HG02623 (cell line): ENCODE measurements around the gene ATP8A2.

ENCODE experiments used
- ATAC-seq: cut with Tn5 transposase; IDR thresholded peaks from one replicate; pipeline ENCODE4 v1.9.1; 2021; ENCODE audit warnings: moderate library complexity; ENCODE audit not compliant: unreplicated experiment

Gene ATP8A2

DNA sequence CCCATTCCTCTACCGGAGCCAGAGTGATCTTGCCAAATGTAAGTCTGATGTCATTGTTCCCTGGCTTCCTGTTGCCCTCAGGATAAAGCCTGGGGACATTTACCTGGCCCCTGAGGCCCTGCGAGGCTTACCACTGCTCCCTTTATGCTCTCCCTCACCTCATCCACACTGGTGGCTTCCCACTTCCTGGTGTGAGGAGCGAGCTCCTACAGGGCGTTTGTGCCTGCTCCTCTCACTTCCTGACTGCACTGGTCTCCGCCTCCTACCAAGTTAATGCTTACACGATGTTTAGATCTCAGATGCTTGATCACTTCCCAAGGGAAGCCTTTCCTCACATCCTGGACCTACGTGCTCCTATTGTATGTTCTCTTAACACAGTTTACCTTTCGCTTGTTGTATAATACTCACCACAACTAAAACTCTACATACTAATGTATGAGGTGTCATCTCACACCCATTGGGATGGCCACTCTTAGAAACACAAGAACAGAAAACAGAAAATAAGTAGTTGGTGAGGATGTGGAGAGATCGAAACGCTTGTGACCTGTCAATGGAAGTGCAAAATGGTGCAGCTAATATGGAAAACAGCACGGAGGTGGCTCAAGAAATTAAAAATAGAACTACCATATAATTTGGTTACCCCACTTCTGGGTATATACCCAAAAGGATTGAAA, 502.4 kb downstream of the ATP8A2 start:
- ATAC-seq = no peak

DNA sequence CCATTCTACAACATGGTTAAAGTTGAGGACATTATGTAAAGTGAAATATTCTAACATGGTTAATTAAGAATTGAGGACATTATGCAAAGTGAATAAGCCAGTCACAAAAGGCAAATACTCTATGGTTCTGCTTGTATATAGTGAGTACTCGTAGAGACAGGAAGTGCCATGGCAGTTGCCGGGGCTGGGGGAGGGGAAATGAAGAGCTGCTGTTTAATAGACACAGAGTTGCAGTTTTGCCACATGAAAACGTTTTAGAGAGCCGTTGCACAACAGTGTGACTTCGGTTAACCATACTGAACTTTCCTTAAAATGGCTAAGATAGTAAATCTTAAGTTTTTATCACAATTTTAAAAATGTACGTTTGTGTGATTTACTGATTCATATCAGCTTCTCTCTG, 503.1 kb downstream of the ATP8A2 start:
- no peak for ATAC-seq

DNA sequence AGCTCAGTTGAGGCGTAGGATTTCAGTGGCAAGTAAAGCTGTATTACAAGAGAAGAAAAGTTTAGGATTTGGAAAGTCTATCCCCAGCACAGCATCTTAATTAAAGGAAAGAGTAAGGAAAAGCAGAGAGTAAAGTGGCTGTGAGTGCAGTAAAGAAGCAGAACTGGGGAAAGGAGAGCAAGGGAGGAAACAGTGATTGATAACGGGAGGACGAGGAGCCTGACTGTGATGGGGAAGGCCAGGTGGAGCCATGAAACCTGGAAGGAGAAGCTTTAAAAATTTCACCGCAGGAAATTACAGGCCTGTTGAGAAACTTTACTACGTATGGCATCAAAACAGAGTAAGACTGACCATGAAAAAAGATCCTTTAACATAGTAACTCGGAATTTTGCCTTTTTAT, 504.5 kb downstream of the ATP8A2 start:
- no peak for ATAC-seq

DNA sequence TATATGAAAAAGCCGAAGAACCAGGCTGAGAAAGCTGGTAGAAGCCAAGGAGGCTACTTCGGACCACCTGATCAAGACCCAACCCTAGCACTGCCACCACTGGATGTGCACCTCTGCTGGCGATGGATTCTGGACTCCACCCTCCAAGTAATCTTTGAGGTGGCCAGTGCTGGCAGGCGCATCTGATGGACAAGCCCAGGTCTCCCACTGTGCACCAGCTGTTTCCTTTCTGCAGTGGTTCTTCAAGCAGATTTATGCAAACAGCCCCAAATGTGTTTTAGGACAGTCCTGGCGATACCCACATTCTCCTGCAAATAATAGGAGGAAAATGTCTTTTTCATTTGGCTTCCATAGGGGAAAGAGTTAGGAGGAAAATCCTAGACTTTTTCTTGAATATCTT, 507.7 kb downstream of the ATP8A2 start:
- ATAC-seq = no peak

DNA sequence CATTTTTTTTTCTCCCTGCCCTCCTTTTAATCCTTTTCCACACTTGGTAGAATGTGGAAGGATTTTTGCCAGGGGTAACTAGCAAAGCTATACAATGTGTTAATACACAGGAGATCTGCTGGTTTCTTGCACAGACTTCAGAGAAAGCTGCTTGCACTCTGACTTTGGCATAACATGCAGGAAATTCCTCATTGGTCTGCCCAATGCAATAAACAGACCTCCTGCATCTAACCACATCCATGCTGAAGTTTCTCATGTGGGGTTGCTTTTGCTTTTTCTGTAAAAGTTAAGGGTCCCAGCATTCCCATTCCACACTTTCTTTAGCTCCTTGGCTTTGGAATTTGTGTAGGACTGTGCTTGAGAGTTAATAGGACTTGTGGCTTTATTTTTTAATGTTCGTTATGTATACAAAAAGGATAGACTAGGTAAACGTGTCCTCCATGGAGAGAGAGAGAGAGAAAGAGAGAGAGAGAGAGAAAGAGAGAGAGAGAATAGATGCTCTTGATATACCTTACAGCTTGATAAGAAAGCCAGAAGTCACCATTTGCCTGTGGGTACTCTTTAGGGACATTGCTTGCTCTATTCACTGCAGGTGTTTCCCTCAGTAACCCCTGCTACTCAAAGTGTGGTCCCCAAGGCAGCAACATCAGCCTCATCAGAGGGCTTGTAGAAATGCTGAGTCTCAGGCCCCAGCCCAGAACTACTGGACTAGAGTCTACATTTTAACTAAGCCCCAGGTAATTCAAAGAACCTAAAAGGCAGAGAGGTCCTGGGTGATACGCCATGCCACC, 509.6 kb downstream of the ATP8A2 start:
- no peak for ATAC-seq

DNA sequence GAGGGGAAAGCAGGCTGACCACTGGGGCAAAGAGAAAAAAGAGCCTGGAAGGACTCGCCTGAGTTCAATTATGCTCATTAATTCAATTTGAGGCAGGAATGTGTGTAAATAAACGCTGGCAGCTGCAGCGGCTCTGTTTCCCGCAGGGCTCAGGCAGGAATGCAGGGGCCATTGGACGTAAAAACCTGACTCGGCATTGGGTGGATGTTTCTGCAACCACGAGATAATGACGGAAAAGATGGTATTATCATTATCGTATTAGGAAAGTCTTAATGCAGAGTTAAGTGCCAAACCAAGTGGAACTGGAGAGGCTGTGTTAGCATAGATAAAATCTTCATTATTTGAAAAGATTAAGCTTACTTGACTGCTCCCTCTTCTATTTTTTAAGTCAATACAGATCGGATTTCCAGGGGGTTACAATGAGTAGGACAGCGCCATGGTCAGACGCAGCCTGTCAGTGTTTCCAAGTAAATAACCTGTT, 510.2 kb downstream of the ATP8A2 start:
- no peak for ATAC-seq

DNA sequence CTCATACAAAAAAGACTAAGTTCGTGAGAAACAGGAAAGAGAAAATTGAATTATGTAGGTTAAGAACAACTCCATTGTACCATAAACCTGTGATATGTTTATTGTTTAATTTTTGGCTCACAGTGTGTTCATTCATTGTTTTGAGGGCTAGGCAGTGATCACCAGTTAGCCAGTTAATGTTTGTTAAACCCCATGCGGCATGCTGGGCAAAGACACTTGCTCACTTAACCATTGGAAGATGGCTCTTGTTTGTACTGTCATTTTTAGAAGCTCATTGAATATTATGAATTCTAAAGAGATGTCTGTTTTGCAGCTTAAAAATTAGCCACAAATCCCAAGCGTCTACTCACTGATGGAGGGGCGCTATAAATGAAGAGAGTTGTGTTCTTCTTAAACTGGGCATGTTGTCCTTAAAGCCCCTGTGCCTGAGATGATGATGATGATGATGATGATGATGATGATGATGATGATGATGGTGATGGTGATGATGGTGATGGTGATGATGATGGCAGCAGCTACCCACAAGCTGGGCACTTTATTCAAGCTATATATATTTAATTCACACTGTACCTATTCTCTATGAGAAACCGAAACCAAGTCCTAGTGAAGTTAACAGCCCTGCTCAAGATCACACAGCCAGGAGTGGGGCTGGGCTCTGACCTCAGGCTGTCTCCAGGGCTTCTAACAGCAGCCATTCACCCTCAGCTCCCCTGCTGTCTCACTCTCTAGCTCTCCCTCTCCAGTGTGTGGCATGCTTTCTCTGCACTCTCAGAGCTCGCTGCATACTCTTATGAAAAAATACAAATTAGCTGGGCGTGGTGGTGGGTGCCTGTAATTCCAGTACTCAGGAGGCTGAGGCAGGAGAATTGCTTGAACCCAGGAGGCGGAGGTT, 510.9 kb downstream of the ATP8A2 start:
- no peak for ATAC-seq

DNA sequence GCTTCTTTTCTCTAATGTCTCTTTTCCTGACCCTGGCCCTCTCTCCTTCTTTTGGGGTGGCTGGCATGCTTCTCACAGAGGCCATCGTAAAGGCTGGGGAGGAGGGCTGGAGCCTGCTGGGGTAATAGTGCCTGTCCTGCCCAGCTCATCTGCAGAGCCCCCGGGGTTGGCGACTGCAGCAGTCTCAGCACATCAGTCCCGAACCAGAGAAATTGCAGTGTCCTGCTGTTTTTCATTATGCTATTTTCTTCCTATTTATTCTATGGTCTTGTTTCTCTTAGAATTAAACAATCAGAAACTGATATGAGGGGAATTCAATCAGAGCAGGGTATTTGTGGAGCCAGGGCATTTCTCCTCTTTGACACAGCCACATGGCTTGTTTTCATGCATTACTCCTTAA, 513.6 kb downstream of the ATP8A2 start:
- no peak for ATAC-seq

DNA sequence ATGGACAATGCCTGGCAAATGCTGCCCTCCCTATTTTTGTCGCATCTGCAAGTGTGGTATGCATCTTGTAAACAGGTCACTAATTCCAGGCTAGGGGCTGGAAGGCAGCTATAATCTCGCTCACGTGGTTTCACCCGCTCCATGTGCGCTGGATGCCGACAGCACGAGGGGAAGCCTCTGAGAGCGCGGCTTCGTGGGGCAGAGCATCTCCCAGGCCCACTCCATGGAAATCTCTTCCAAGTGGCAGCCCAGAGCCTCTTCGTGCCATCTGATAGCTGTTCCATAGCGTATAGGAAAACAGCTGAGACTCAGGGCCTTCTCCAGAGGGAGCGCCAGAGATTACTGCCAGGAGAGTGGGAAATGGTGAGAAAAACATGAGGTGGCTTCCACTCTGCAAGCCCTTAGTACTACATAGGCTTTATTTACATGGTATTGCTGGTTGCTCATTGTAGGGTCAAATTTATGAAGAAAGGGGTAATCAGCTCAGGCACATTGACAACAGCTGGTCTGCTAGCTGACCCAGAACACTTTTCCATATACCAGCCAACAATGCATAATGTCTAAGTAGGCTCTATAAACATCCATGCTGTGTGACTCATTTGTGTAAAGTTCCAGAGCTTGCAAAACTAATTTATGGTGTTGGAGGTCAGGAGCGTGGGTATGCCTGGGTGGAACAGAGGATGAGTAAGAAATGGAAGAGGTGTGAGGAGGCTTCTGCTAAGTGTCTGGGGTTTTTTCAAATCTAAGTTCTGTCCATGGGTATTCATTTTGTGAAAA, 514.9 kb downstream of the ATP8A2 start:
- ATAC-seq = no peak

DNA sequence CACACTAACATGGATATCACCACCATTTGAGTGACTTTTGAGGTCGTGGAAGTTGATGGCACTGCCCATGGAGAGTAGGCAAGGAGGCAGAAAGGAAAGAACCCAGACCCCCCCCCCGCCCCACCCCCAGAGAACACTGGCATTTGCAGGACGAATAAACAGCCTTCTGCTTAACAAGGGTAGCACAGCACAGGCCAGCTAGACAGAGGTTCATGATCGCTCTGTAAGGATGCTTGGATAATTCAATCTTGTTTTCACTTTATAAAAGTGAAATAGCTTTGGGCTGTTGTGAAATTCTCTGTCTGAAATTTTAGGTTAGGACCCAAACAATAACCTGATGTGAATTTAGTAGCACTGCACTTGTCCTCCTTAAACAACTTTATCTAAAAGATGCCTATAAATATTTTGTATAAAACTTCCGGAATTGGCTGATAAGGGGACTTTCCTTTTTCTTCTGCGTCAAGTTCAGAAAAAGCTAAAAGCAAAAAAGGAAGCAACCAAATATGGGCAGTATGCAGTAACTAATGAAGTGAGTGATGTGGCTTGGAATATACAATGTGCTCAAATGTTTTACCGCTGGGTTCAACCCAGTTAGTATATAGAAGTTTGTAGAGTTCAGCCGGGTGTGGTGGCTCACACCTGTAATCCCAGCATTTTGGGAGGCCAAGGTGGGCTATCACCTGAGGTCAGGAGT, 516.3 kb downstream of the ATP8A2 start:
- no peak for ATAC-seq

DNA sequence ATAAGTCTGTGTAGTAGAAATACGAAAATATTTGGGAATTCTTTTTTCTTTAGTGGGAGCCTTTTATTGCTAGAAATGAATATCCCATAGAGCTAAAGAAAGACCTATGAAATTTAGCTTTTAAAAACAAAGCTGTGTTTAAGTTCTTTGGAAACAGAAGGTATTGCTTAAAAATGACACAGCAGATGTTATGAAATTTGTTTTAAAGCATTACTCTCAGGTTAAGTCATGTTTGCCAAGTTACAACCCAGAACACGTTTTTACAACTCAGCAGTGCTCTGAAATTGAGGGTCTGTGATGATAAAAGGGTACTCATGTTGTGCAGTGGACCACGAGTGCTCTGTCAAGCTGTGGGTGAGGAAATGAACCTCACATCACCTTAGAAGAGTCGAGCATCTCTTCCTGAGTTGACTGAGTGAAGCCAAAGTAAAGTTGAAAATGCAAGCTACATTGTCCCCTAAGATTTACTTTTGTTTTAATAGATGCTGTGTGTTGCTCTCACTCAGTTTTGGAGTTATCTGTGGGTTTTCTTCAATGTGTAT, 519.0 kb downstream of the ATP8A2 start:
- no peak for ATAC-seq

DNA sequence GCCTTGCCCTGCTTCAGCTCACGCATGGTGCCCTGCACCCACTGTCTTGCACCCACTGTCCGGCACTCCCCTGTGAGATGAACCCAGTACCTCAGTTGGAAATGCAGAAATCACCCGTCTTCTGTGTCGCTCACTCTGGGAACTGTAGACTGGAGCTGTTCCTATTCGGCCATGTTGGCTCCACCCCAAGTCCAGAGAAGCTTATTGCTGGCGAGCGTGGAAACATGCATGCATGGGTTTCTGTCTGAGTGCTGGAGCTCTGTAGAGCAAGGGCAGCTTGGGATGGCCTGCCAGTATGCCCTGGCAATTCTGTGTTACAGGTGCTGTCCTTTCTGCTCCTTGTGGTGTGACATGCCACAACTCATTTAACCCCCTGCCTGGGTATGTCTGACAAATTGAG, 527.2 kb downstream of the ATP8A2 start:
- ATAC-seq = no peak

DNA sequence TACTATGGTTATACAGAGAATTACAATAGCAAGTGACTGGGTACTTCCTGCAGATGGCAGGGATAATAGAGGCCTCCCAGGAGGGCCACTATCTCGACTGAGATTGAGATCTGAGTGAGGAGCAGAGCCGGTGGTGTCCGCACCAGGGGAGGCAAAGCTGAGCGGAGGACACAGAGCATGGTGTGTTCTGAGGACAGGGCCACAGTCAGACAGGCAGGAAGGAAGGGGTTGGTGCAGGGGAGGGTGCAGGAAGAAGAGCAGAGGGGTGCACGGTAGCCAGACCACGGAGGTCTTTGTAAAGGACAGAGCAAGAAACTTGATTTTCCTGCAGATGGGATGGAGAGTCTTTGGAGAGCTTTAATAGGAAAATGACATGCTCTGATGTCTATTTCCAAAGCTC, 527.7 kb downstream of the ATP8A2 start:
- ATAC-seq = no peak

DNA sequence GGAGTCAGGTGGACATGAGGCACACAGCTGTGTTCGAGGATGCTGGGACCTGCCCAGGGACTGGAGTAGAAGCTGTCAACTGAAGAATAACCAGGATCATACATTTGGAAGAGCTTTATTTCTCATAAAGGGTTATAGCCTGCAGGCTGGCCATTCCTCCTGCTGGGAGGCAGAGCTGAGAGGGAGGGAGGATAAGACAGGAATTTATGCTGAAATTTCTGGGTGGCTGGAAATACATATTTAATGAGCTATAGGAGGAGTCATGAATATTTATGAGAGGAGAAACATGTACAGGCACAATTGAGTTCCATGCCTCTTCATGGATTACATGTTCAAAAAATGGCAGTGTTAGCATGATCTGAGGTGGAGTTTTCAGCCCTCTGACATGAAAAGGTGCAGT, 528.2 kb downstream of the ATP8A2 start:
- ATAC-seq = no peak

DNA sequence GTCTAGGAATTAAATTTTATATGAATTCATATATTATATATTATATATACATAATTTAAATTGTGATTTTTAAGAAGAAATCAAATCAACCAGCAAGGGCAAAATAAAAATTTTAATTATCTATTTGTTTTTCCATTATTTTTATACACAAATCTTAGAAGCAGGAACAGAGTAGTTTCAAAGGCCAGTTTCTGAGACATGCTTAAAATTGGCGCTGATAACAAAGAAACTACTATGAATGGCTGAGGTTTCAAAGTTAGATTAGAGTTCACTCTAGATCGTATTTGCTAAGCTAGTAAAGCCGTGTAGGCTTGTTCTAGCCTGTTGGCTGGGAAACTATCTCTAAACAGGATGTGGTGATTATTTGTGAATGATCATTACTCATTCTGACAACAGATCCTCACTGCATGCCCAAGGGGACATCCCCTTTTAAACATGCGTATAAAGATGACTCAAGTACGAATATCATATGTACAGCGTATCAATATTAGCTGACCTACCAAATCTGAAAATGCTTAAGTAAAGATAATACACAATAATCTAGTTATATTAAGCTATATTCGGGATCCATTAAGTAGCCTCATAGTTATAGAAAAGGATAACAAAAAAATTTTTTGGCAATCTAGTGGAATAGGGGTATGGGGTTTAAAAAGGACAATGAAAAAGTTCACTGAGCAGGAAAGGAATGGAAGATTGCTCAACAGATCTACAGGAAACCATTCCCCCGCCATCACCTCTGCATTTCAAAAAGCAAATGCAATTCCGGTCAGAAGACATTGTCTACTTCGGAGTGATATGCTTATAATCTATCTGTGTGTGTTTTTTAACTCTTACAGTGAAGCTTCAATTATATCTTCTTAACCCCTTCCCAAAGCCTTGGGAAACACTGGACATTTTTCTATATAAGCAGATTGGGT, 529.9 kb downstream of the ATP8A2 start:
- peak; percentile 84 for ATAC-seq

DNA sequence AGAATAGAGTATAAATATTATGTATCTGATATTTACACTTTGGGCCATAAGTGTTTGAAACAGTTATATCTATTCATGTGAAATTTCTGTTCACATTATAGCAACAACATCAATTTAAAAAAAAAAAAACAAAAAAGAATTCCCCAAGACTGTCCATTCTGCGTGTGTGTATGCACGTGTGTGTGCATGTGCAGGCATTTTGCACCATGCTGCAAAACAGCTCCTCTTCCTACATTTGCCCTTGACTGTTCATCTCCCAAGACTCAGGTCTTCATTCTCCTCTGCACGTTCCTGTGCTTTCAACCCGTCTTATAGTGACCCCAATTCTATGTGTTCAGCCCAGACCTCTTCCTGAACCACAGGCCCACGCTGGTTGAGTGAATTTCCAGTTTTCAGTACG, 530.7 kb downstream of the ATP8A2 start:
- no peak for ATAC-seq

DNA sequence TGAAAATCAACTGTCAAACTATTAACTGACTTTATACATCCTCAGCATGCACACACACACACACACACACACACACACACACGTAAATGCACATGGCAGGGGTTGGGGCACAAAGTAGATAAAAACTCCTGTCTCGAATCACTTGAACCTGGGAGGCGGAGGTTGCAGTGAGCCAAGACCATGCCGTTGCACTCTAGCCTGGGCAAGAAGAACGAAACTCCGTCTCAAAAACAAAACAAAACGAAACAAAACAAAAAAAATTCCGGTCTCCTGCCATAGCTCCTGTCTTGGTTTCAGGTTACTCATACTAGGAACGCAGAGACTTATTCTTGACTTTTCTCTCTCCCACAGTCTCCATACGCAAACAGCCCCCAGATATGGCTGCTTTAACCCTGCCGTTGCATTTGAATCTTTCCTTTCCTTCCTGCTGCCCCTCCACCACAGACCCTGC, 531.1 kb downstream of the ATP8A2 start:
- no peak for ATAC-seq

DNA sequence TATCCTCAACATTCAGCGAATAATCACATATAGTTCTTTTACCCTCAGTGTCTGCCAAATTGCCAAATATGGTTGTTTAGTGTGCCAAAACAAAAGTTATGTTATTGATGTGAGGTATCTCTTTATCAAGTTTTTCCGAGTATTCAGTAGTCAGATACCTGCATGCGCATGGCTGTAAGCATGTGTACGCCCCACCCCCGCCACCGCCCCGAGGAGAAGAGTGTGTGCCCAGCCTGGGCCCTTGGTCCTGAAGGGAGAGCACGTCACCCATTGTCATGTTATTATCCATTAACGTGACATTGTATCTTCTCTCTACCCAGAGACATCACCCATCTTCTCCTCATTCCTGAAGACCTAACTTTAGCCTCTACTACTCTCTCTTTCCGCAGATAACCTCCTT, 533.1 kb downstream of the ATP8A2 start:
- no peak for ATAC-seq

DNA sequence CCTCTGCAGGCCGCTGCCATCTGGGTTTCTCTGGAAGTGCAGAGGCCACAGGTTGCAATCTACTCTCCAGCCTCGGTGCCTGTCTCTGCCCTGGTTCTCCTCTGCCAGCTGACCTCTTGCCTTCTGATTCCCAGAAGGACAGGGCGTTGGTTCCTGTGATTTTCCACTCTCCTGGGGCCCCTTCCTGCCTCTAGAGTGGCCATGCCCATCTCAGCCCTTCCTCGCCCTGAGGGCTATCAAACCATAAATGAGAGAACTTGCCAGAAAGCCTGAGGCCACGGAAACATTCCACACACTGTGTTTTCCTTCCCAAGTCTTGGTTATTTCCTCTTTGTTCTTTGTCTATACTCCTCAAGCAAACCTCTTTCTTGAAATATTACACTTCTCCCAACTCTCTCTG, 533.8 kb downstream of the ATP8A2 start:
- no peak for ATAC-seq
